ENCODE data around the gene GNRH2. TPM values are rescaled to one million over a fixed set of nuclear protein-coding genes. Genes with fewer than 3 reads are reported as not detected.
A peak's percentile ranks its signal among the peaks of the same experiment; 100 is the strongest.

Gene GNRH2
- total RNA-seq, 2 donors from 2014 or later = not detected

DNA sequence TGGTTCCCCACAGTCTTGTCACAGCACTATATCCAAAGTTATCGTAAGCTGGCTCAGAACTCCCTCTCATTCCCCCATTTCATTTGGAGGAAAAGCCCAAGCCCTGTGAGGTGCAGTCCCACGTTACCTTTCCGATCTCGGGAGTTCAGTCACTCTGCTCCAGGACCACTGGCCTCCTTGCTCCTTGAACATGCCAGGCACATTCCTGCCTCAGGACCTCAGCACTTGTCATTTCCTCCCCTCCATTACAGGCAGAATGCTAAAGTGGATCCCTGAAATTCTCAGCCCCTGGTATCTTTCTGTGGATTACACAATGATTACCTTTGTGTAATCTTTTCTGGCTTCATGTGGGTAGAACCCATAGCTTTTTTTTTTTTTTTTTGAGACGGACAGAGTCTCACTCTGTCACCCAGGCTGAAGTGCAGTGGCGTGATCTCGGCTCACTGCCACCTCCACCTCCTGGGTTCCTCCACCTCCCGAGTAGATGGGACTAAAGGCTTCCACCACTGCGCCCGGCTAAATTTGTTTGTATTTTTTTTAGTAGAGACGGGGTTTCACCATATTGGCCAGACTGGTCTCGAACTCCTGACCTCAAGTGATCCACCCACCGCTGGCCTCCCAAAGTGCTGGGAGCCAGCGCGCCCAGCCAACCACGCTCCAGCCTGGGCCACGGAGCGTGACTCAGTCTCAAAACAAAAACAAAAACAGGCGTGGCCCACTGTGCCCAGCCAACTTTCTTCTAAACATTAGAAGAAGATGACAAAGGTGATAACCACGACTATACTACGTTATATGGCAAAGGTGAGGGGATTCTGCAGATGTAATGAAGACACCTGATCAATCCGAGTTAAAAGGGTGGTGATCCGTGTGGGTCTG, 24.0 kb downstream of the GNRH2 start:
- peaks cover 10% of the 10 kb centered on the region for H3K4me1 ChIP-seq
- H3K27me3 ChIP-seq = peaks cover 8% of the 10 kb centered on the region
- intact Hi-C loops (cut with DNase I) = no loop called here
- H3K9ac ChIP-seq (ENCODE audit: low read depth in 2 of 2, low read length in 2 of 2) = no peak overlapping the region
- H3K4me3 ChIP-seq = no peak overlapping the region
- no peaks in the 10 kb centered on the region for H3K9me3 ChIP-seq
- TF ChIP-seq, protein P1, sequence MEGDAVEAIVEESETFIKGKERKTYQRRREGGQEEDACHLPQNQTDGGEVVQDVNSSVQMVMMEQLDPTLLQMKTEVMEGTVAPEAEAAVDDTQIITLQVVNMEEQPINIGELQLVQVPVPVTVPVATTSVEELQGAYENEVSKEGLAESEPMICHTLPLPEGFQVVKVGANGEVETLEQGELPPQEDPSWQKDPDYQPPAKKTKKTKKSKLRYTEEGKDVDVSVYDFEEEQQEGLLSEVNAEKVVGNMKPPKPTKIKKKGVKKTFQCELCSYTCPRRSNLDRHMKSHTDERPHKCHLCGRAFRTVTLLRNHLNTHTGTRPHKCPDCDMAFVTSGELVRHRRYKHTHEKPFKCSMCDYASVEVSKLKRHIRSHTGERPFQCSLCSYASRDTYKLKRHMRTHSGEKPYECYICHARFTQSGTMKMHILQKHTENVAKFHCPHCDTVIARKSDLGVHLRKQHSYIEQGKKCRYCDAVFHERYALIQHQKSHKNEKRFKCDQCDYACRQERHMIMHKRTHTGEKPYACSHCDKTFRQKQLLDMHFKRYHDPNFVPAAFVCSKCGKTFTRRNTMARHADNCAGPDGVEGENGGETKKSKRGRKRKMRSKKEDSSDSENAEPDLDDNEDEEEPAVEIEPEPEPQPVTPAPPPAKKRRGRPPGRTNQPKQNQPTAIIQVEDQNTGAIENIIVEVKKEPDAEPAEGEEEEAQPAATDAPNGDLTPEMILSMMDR (IDR thresholded peaks at IDR 0.05) = no peak
- H3K27ac ChIP-seq = no peak overlapping the region
- no peaks in the 10 kb centered on the region for H3K36me3 ChIP-seq
- no peak for DNase-seq

DNA sequence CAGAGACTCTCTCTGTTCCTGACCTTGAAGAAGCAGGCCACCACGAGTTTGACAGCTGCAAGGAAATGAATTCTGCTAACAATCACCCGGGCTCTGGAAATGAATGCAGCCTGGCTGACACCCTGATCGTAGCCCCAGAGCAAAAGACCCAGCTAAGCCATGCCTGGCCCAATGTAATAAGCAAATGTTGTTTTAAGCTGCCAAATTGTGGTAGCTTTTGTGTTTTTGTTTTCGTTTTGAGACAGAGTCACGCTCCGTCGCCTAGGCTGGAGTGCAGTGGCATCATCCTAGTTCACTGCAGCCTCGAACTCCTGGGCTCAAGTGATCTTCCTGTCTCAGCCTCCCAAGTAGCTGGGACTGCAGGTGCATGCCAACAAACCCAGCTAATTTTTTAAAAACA, 24.7 kb downstream of the GNRH2 start:
- Histone ChIP-seq H3K9ac (ENCODE audit: low read depth in 2 of 2, low read length in 2 of 2) (no peak overlapping the region), H3K4me1 (peaks cover 12% of the 10 kb centered on the region), H3K27me3 (peaks cover 8% of the 10 kb centered on the region), H3K36me3 (no peaks in the 10 kb centered on the region), H3K27ac (no peak overlapping the region), H3K4me3 (no peak overlapping the region), H3K9me3 (no peaks in the 10 kb centered on the region)
- TF ChIP-seq, protein P1 (IDR thresholded peaks at IDR 0.05) = no peak
- intact Hi-C loops (cut with DNase I) = no loop called here
- DNase-seq = no peak

DNA sequence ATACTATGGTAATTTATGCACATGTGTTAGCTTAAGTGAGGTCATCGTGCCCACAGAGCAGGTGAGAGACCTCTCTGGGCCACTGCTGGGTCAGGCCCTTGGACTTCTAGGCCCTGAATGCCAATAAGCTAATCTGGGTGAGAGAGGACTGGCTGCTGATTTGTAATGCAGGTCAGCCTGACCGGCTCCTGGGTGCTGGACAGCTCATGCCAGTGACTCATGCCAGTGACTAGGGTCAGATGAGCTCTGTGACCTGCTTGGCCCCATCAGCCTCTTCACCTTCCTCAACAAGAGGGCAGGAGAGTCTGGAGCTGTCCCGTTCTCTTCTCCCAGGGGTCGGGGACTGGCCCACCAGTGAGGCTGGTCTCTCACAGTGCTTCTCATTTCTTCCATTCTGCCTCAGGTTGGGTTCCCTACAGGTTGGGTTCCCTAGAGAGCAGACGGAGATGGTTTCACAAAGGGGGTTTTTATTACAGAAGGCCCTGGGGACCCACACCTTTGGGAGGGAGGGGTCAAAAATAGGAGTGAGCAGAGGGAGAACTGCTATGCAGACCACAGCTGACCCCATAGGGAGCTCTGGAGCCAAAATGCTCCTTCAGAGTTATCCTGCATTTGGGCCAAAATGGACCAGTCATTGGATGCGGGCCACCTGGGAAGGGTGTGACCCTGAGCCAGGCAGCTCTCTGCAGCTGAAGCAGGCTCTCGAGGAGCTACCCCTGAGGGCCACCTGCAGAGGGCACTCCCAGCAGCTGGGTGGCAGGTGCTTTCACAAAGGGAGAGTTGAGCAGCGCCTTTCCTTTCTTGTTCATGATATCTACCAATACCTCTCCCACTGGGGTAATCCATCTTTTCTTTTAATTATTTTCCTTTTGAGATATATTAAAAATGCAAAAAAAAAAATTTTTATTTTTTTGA, 25.8 kb downstream of the GNRH2 start:
- TF ChIP-seq, protein P1 (IDR thresholded peaks at IDR 0.05) = no peak
- Histone ChIP-seq H3K9ac (ENCODE audit: low read depth in 2 of 2, low read length in 2 of 2) (no peak overlapping the region), H3K4me3 (no peak overlapping the region), H3K27ac (no peak overlapping the region), H3K36me3 (no peaks in the 10 kb centered on the region), H3K4me1 (peaks cover 12% of the 10 kb centered on the region), H3K27me3 (peaks cover 8% of the 10 kb centered on the region), H3K9me3 (no peaks in the 10 kb centered on the region)
- DNase-seq = no peak
- intact Hi-C loops (cut with DNase I) = no loop called here

DNA sequence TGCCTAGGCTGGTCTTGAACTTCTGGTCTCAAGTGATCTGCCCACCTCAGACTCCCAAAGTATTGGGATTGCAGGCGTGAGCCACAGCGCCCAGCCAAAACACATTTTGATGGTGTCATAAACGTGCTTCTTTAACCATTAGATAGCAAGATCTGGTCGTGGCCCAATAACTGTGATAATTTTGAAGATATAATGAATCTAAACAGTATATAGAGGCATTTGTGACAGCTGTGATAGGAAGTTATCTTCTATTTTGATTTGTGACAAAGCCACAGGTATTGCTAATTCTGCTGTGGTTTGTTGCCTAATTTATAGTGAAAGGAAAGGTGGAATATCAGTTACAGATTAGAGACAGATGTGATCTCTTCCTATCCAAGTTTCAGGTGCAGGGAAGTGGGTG, 27.3 kb downstream of the GNRH2 start:
- TF ChIP-seq, protein P1 (IDR thresholded peaks at IDR 0.05) = no peak
- Histone ChIP-seq H3K36me3 (no peaks in the 10 kb centered on the region), H3K4me3 (no peak overlapping the region), H3K4me1 (peaks cover 12% of the 10 kb centered on the region), H3K27me3 (peaks cover 8% of the 10 kb centered on the region), H3K9ac (ENCODE audit: low read depth in 2 of 2, low read length in 2 of 2) (no peak overlapping the region), H3K27ac (no peak overlapping the region), H3K9me3 (no peaks in the 10 kb centered on the region)
- intact Hi-C loops (cut with DNase I) = no loop called here
- DNase-seq = no peak

DNA sequence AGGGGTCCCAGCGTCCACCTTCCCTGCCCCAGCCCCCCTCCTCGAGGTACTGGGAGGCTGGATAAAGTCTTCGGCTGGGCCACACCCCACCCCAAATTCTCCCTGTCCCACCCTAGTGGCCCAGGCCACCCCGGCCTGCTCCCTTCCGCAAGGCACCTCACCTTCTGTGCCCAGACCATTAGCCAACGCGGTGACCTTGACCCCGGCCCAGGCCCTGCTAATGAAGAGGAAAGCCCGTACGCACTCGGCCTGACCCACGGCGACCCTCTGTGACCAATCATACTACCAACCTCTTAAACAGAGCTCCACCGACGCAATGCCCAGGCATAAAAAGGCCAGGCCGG, 27.8 kb downstream of the GNRH2 start:
- no peak overlapping the region for H3K27ac ChIP-seq
- no peaks in the 10 kb centered on the region for H3K36me3 ChIP-seq
- H3K27me3 ChIP-seq = peaks cover 8% of the 10 kb centered on the region
- no peaks in the 10 kb centered on the region for H3K9me3 ChIP-seq
- TF ChIP-seq, protein P1 (IDR thresholded peaks at IDR 0.05) = no peak
- peaks cover 12% of the 10 kb centered on the region for H3K4me1 ChIP-seq
- intact Hi-C loops (cut with DNase I) = no loop called here
- no peak overlapping the region for H3K9ac ChIP-seq (ENCODE audit: low read depth in 2 of 2, low read length in 2 of 2)
- peak overlapping the region; percentile 51 for H3K4me3 ChIP-seq
- no peak for DNase-seq

Data from colonic mucosa (tissue), 4 donors.